Hepatic stellate cell (primary cell): Measurements from ENCODE around the gene TLE4.
A peak's percentile ranks its signal among the peaks of the same experiment; 100 is the strongest.

Experiments
- DNase-seq: peaks from one replicate; pipeline ENCODE4 v3.0.0; 2011; ENCODE audit warnings: low spot score

The TLE4 gene

DNA sequence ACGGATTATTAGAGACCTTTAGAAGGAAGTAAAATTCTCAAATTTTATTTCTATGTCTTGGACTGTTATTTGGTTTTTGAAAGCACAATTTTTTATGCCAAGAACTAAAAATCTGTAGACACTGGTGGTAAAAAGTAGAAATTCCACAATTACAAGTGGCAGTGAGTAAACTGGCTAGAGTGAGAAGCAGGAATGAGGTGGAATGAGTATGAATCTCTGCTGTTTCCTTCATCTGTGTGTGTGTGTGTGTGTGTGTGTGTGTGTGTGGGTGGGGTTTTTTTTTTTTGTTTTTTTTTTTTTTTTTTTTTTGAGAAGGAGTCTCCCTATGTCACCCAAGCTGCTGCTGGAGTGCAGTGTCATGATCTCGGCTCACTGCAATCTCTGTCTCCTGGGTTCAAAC is 94.2 kb downstream of the TLE4 start:
- DNase-seq, result no peak

DNA sequence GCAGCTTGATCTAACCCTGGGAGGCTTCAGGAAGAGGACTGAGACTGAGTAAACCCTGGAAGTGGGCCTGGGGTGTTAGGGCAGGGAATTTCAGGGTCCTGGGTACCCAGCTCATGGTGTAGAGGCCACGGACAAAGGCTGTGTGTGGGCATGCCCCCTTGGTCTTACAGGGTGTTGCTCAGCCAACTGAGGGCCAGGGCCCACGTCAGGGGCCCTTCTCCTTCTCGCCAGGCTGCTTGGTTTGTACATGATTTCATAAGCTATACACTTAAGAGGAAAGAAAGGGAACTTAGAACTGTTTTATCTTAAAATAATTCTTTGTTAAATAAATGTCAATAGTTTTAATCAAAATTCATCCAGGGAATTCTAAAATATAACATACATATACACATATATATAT is 95.4 kb downstream of the TLE4 start:
- DNase-seq, result no peak

- DNase-seq, result no peak
Observed at GRCh38 chr9:79667817-79668436, 96.2 kb downstream of the TLE4 start.

GRCh38 chr9:79668956-79669355 is 97.2 kb downstream of the TLE4 start:
- DNase-seq, result no peak

- DNase-seq, result no peak
Observed at GRCh38 chr9:79670269-79670961, 98.7 kb downstream of the TLE4 start.

GRCh38 chr9:79671558-79671957 is 99.8 kb downstream of the TLE4 start:
- DNase-seq, result no peak

GRCh38 chr9:79672236-79672635 is 100.5 kb downstream of the TLE4 start:
- no peak for DNase-seq

GRCh38 chr9:79672891-79673290 is 101.1 kb downstream of the TLE4 start:
- DNase-seq, result no peak

DNA sequence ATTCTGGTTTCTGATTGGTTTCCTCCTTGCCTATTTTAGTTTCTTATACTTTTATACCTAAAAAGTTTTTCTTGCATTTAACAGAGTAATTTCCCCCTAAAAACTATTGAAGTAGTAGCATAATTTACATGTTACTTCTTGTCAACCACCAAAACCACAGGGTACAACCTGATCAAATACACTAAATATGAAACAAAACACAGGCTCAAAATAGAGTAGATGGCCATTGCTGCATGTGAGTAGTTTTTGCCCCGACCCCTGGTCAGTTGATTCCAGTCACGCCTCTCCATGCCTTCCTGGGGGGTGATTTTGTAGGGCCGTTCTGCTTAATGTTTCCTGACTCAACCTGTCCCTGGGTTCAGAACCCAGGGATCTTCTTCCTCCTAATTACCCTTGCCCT is 101.8 kb downstream of the TLE4 start:
- no peak for DNase-seq

GRCh38 chr9:79674052-79674777 is 102.5 kb downstream of the TLE4 start:
- no peak for DNase-seq

GRCh38 chr9:79681576-79681975 is 109.8 kb downstream of the TLE4 start:
- DNase-seq, result no peak

DNA sequence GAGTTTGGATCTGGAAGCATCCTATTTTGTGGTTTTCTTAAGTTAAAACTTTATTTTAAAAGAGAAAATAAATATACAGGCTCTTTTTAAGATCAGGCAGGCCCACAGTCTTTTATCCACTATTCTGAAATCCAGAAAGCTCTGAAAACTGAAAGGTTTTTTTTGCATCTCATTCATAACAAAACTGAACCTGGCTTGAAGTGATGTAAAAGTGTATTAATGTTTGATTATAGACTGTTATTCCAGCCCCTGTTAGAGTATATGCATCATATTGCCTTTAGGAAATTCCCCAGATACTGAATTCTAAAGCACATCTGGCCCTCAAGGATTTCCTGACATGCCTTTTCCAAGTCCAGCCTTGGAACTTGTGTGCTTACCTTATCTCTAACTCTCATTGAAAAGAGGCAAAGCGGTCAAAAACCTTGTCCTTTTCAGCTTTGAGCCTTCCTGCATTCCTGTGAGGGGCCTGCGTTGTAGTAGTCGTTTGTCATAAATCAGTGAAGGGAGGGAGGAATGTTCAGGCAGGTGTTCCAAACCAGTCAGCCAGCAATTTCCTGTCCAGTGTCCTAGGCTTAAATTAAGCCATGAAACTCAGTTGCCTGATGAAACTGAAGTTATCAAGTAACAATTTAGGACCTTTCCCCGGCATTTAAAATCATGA is 110.4 kb downstream of the TLE4 start:
- no peak for DNase-seq

GRCh38 chr9:79684059-79684458 is 112.3 kb downstream of the TLE4 start:
- no peak for DNase-seq

DNA sequence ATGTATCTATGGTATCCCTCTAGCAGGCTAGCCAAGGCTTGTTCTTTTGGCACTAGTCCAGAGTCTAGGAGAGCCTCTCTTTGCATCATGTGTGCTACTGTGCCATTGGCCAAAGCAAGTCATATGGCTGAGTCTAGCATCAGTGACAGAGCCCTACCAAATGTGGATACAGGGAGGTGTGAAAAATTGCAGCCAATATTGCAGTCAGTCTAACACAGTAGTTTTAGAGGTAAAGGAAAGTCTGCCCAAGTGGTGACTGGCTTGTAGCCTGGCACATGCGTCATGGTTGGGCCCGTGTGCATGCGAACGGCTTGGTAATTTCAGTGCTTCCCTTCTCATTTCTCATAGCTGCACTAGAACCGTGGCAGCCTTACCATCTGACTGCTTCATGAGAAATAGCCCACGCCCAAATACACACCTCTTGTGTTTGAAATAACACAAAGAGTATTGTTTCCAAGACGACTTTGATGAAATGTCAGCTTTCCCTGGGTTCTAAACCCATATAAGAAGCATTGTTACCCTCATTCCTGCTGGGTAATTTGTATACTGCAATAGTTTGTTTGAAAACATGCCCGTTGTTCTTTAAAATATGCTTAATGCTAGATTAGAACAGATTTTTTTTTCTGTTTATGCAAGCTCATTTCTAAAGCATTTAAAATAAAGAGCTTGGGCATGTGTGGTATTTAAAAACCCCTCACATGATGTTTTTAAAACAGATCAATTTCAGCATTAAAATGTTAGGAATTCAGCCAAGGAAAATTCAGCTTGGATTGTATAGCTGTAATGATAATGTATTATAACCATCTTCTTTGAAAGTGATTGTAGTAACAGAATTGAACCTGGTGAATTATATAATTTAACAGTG is 113.2 kb downstream of the TLE4 start:
- no peak for DNase-seq

DNA sequence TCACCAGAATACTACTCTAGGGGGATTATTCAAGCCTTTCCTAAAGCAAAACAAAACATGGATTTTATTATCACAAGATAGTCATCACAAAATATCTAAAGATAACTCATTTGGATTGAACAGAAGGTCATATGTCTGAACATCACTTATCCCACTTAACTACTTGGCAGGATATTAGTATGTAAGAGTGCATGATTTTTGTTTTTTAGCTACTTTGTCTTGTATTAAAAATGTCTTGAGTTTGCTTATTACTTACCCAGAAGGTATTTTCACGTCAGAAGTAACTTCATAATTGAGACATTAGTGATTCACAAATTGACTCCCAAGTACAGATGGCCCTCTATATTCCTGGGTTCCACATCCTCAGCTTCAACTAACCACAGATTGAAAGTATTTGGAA is 113.8 kb downstream of the TLE4 start:
- DNase-seq, result no peak

DNA sequence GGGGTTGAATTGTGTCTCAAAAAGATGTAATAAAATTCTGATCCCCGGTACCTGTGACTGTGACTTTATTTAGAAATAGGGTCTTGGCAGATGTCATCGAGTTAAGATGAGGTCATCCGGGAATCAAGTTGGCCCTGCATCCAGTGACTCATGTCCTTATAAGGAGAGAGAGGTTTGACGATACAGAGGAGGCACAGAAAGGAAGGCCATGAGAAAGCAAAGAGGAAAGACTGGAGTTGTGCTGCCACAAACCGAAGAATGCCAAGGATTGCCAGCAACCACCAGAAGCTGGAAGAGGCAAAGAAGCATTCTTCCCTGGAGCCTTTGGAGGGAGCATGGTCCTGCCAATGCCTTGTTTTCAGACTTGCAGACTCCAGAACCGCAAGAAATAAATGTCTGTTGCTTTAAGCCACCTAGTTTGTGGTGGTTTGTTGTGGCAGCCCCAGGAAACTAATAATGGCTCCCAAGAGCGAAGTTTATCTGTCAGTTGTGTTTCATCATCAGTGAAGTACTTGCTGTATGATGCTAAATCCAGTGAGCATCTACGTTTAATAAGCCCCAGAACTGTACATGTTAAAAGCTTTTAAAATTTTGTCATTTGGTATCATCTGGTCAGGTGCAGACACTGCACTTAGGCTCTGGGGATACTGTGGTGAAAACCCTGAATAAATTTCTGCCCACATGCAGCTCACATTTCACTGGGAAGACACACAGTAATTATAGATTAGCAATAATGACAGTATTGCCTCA is 114.8 kb downstream of the TLE4 start:
- peak; percentile 31 for DNase-seq

GRCh38 chr9:79687131-79687447 is 115.3 kb downstream of the TLE4 start:
- DNase-seq, result no peak

GRCh38 chr9:79688363-79688762 is 116.6 kb downstream of the TLE4 start:
- DNase-seq, result no peak

- DNase-seq, result no peak
Observed at GRCh38 chr9:79689576-79689975, 117.8 kb downstream of the TLE4 start.

DNA sequence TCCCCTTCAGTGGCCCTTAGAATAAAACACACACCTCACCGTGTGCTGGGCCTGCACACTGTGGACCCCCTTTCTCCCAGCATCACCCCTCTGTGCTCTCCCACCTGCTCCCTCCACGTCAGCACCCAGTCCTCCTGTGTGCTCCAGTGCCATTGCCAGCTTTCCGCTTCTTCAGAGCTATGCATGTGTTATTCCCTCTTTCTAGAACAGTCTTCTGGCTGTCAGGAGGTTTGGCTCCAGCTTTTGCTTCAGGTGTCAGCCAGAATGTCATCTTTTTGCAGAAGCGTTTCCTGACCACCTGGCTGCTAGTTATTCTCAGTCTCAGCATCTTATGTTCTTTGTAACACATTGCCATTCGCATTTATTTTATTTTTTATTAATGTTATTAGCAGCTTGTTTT is 119.7 kb downstream of the TLE4 start:
- DNase-seq, result no peak

GRCh38 chr9:79692857-79693571 is 121.2 kb downstream of the TLE4 start:
- DNase-seq, result no peak
